HG03558 (cell line): ENCODE data around the gene CAPZA3.
"Not testable (repeated sequence)": the region's sequence is repeated elsewhere in the genome, so short reads cannot be mapped to it uniquely, and the experiment has no call there.

Experiments used
- ATAC-seq: cut with Tn5 transposase; IDR thresholded peaks from one replicate; pipeline ENCODE4 v1.9.1; 2021; ENCODE audit warnings: moderate number of reproducible peaks; ENCODE audit not compliant: unreplicated experiment; ENCODE audit errors: extremely low read depth

Gene CAPZA3

GRCh38 chr12:18752947-18753346, 15.0 kb downstream of the CAPZA3 start:
- ATAC-seq = no peak

GRCh38 chr12:18753481-18754123, 15.7 kb downstream of the CAPZA3 start:
- no peak for ATAC-seq

GRCh38 chr12:18754124-18754707, 16.3 kb downstream of the CAPZA3 start:
- ATAC-seq = no peak

GRCh38 chr12:18755341-18755740, 17.4 kb downstream of the CAPZA3 start:
- no peak for ATAC-seq

- not testable (repeated sequence) for ATAC-seq
These were observed 28.6 kb downstream of the CAPZA3 start for GRCh38 chr12:18766479-18766878.

GRCh38 chr12:18782827-18783226, 44.9 kb downstream of the CAPZA3 start:
- no peak for ATAC-seq

GRCh38 chr12:18785465-18785864, 47.5 kb downstream of the CAPZA3 start:
- not testable (repeated sequence) for ATAC-seq
